Mononuclear cell (primary cell): ENCODE data around the gene LIMK2. TPM values are rescaled to one million over a fixed set of nuclear protein-coding genes. Genes with fewer than 3 reads are reported as not detected.
A peak's percentile ranks its signal among the peaks of the same experiment; 100 is the strongest.
"Not testable (repeated sequence)": the region's sequence is repeated elsewhere in the genome, so short reads cannot be mapped to it uniquely, and the experiment has no call there.

ENCODE experiments used
- H3K27me3 ChIP-seq: 2 replicates; pipeline ENCODE4 v1.6.0; 2011; ENCODE audit warnings: low read length, control low read depth; ENCODE audit not compliant: insufficient read depth
- H3K4me1 ChIP-seq: 2 replicates; pipeline ENCODE4 v1.5.1; 2011; ENCODE audit warnings: mild to moderate bottlenecking, low read length, control low read depth; ENCODE audit not compliant: insufficient read depth
- H3K4me3 ChIP-seq: 2 replicates; pipeline ENCODE4 v1.5.1; 2011; ENCODE audit warnings: mild to moderate bottlenecking, low read length, moderate library complexity
- H3K9me3 ChIP-seq: 2 replicates; pipeline ENCODE4 v1.5.1; 2011; ENCODE audit warnings: low read depth, mild to moderate bottlenecking, control low read depth, low read length
- total RNA-seq: library from RNA; depleted of rRNA; stranded (reverse); fragments of >200 nt; gene quantifications from one replicate; pipeline ENCODE4 v1.2.3, GENCODE V29; 2012

Gene LIMK2
- 19.7 TPM for total RNA-seq

DNA sequence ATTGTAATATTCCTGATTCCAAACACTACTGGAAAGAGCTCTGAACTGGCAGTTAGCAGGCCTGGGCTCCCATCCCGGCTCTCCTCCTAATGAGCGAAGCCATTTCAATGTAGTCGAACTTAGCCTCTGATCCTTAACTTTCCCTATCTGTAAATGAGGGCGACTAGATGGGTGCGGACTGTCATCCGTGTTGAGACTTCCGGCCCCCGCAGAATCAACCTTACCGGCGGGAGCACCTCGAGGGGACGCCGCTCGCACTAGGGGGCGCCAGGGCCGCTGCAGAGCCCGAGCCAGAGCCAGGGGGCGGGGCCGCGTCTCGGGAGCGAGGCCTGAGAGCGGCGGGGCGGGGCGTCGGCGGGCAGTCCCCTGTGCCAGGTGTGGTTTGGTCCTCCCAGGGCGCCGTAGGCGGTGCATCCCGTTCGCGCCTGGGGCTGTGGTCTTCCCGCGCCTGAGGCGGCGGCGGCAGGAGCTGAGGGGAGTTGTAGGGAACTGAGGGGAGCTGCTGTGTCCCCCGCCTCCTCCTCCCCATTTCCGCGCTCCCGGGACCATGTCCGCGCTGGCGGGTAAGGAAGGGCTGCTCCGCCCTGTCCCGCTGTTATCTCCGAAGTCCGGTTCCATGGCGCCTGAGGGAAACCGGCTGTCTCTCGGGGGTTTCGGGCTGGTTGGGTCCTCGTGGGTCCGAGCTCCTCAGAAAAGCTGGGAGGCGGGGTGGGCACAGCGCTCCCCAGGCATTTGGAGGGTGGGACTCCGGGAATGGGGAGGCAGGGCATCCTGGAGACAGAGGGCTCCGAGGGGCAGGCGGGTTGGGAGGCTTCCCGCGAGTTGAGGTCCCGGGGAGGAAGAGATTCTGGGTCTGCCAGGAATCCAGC is at the start of gene LIMK2:
Gene LIMK2, plus strand, starts transcription at position 437 of the 869 bp plus-strand sequence. Its CDS starts 111 bp downstream, at position 548.
- Histone ChIP-seq H3K4me3 (peak within 1 kb of the TSS; percentile 92), H3K27me3 (no peaks in the 10 kb centered on the region), H3K4me1 (peaks cover 60% of the 10 kb centered on the region), H3K9me3 (no peaks in the 10 kb centered on the region)

DNA sequence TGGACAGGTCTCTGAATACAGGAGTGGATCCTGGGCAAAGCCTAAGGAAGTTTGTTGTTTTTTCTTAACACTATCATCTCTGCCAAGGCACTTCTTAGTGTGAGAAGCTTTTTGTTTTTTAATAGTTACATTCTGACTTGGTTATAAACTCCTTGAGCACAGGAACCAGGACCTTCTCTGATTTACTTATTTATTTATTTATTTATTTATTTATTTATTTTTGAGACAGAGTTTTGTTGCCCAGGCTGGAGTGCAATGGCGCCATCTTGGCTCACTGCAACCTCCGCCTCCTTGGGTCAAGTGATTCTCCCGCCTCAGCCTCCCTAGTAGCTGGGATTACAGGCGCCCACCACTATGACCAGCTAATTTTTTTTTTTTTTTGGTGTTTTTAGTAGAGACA is 41.1 kb upstream of the LIMK2 start:
- Histone ChIP-seq H3K27me3 (no peaks in the 10 kb centered on the region), H3K9me3 (no peaks in the 10 kb centered on the region), H3K4me3 (no peak overlapping the region), H3K4me1 (peaks cover 28% of the 10 kb centered on the region)

DNA sequence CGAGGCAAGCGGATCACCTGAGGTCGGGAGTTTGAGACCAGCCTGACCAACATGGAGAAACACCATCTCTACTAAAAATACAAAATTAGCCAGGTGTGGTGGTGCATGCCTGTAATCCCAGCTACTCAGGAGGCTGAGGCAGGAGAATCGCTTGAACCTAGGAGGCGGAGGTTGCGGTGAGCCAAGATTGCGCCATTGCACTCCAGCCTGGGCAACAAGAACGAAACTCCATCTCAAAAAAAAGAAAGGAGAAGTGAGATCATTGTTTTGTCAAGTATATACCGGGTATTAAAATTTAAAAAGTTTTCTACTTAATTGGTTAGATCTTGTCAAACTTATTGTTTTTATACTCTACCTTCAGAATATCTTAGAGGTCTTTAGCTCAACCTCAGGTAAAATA is 40.4 kb upstream of the LIMK2 start:
- H3K27me3 ChIP-seq, H3K4me3 ChIP-seq, H3K9me3 ChIP-seq: not testable (repeated sequence)
- peaks cover 25% of the 10 kb centered on the region for H3K4me1 ChIP-seq

DNA sequence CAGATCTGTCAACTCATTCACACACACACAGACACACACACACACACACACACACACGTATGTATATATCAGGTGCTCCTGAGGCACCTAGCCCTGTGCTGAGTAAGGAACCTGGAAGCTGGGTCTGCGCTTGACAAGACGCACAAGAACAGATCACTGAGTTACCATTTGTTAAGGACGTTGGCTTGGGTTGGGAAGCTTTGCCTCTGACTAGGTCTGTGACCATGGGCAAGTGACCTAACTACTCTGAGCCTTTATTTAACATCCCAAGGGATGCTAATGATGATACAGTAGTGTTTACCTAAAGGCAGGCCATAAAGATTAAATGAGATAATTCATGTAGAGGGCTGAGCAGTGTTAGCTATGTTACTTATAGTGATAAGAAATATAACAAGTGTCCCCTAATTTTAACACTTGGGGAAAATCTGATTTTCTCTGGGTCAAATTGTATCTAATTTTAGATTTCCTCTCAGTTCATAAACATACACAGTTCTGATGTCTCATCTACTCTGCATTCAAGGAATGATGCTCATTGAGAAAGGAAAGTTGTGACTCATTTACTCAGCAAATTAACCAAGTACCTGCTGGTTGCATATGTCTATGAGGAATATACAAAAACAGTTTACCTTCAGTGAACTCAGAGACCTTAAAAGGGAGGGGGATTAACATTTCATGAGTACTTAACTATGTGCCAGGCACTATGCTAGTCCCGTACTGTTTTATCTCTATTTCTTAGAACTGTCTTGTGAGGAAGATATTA is 38.5 kb upstream of the LIMK2 start:
- H3K4me1 ChIP-seq: peaks cover 19% of the 10 kb centered on the region
- H3K27me3 ChIP-seq: no peaks in the 10 kb centered on the region
- H3K9me3 ChIP-seq: no peaks in the 10 kb centered on the region
- no peak overlapping the region for H3K4me3 ChIP-seq

DNA sequence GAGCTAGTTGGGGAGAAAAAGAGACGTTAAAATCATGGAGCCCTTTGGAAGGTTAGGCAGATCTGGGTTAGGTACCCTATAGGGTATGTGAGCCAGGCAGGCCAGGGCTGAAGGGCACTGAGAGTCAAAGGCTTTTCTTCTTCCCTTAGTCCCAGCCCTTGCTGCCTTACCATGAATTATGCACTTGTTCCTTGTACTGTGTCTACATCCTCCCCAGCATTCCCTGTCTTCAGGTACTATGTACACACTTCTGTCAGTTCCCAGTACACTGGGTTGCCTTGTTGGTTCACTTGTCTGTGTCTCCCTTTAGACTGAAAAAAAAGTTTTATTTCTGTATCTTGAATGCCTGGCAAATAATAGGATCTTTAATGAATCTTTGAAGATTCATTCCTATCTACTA is 35.2 kb upstream of the LIMK2 start:
- no peaks in the 10 kb centered on the region for H3K27me3 ChIP-seq
- peaks cover 14% of the 10 kb centered on the region for H3K4me1 ChIP-seq
- H3K9me3 ChIP-seq: no peaks in the 10 kb centered on the region
- H3K4me3 ChIP-seq: no peak overlapping the region

DNA sequence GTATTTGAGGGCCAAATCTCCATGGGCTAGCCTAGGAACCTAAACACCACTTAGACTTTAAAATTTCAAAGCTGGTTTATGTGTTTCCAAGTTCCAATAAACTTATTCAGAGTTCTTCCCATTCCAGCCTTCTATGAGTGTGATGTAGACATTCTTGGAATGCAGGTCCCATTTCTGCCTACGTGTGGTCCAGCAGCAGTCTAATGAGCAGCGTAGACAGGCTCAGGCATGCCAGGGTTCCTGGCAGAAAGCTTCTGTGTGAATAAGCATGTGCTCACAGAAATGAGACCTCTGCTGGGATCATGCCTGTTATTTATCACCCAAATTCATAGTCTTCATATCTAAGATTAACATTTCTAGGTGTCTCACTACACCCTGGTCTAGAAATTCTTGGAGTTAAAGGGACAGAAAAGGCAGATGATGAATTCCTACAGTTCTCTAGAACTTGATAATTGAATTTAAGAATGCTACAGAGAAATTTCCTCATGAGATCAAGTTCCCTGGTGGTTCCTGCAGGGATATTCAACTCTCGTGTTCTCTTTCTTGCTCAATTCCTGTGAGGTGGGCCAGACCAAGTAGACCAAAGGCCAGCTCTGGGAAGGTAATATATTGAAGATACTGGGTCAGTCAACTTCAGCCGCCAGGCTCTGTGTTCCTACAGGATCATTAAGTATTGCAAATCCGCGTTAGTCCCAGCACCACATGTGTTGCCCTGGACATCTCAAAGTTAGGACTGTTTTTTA is 34.5 kb upstream of the LIMK2 start:
- H3K27me3 ChIP-seq: no peaks in the 10 kb centered on the region
- no peaks in the 10 kb centered on the region for H3K9me3 ChIP-seq
- H3K4me1 ChIP-seq: peaks cover 7% of the 10 kb centered on the region
- H3K4me3 ChIP-seq: no peak overlapping the region

DNA sequence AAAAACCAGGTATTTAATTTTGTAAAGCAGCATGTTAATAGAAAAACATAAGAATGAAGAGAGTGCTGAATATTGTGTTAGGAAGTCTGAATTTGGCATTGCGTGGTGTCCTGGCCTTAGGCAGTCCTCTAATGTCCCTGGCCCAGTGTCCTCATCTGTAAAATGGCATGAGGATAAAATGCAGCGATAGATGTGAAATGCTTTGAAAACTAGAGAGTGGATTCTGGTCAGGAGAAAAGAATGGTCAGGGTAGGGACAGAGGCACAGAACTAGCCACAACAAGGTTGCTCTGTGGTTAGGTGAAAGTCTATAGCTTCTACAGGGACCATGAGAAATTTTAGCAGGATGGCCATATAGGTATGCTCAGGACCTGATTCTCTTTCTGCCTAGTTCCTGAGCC is 33.2 kb upstream of the LIMK2 start:
- H3K4me3 ChIP-seq: no peak overlapping the region
- H3K9me3 ChIP-seq: no peaks in the 10 kb centered on the region
- H3K27me3 ChIP-seq: no peaks in the 10 kb centered on the region
- H3K4me1 ChIP-seq: no peaks in the 10 kb centered on the region

DNA sequence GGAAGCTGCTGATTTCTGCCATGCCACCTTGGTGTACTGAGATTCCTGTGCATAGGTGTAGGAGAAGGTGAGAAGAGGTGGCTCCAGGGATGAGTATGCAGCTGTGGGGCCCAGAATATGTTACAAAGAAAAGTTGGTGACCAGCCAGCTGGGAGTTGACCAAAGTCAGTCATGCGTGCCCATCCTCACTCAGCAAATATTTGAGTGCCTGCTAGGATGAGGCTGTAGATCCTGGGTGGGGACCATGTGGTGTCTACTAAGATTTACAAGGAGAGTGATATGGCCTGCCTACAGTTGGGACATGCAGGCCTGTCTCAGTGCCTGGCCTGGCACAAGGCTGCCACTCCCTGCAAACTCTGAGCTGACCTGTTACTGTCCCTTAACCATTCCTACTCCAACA is 32.8 kb upstream of the LIMK2 start:
- Histone ChIP-seq H3K27me3 (no peaks in the 10 kb centered on the region), H3K4me3 (no peak overlapping the region), H3K9me3 (no peaks in the 10 kb centered on the region), H3K4me1 (no peaks in the 10 kb centered on the region)

DNA sequence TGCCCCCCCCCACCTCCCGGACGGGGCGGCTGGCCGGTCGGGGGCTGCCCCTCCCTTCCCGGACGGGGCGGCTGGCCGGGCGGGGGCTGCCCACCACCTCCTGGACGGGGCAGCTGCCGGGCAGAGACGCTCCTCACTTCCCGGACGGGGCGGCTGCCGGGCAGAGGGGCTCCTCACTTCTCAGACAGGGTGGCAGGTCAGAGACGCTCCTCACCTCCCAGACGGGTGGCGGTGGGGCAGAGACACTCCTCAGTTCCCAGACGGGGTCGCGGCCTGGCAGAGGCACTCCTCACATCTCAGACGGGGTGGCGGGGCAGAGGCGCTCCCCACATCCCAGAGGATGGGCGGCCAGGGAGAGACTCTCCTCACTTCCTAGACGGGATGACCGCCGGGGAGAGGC is 28.1 kb upstream of the LIMK2 start:
- Histone ChIP-seq H3K27me3 (no peaks in the 10 kb centered on the region), H3K4me3 (no peak overlapping the region), H3K9me3 (no peaks in the 10 kb centered on the region), H3K4me1 (no peaks in the 10 kb centered on the region)

DNA sequence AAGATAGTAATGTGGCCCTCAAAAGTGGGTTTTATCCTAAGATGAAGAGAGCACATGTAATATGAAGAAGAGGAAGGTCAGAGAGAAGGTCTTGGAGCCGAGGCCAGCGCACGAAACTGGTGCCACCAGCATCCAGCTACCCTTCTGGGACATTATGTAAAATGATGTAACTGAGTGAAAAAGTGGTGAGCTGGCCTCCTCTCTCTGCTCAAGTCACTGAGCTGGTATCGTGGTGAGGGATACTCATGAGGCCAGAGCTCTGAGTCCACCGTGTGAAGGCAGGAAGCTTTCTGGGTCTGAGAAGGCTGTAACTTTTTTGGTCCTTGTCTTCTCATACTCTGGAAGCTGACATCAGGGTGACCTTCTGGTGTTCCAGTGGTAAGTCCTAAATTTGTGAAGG is 27.0 kb upstream of the LIMK2 start:
- Histone ChIP-seq H3K9me3 (no peaks in the 10 kb centered on the region), H3K27me3 (no peaks in the 10 kb centered on the region), H3K4me3 (no peak overlapping the region), H3K4me1 (no peaks in the 10 kb centered on the region)

DNA sequence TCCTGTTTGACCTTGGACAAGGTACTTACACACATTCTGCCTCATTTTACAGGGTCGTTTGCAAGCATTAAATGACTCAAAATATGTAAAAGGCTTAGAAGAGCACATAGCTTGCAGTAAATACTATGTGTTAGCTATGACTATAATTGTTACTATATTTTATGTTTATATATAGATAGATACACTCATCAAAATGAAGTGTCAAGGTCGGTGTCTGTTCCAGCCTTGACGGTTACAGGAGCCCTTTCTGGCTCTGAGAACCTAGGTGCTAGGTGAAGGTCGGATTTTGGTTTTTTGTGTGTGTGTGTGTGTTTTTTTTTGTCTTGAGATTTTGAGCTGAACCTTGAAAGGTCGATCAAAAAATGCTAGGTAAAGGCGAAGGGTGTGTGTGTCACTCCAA is 24.5 kb upstream of the LIMK2 start:
- H3K9me3 ChIP-seq: no peaks in the 10 kb centered on the region
- H3K27me3 ChIP-seq: no peaks in the 10 kb centered on the region
- H3K4me3 ChIP-seq: no peak overlapping the region
- H3K4me1 ChIP-seq: no peaks in the 10 kb centered on the region

DNA sequence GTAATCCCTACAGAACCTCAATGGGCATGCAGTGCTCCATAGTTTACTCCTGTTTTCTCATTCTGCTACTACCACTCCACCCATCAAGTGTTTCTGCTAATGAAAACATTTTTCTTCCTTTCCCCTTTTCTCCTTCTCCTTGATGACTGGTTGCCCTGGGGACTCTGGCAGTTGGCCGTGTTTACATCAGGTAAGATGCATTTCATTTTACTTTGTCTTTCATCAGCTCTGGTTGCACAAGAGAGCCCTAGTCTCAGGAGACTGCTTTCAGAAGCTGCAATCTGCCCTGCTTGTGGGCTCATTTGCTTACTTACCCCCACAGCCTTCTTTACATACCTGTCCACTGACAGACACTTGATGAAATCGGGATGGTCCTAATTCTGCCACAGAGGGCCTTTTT is 19.6 kb upstream of the LIMK2 start:
- Histone ChIP-seq H3K9me3 (no peaks in the 10 kb centered on the region), H3K4me1 (no peaks in the 10 kb centered on the region), H3K4me3 (no peak overlapping the region), H3K27me3 (no peaks in the 10 kb centered on the region)

DNA sequence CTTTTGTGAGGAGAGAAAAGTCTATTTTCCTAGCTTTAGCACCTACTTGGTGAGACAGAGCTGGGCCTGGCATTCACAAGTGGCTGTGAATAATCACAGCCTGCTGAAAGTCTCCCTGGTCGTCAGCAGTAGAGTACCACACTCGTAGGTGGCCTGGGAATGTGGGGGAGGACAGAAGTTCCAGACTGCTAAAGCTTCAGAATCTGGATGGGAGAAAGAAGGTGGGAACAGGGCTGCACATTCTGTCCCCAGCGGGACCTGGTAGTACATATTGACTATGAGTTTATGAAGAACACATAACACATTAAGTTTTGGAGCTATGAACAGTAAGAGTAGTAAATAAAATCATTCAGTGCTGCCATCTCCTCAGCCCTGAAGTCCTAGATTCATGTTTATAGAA is 19.0 kb upstream of the LIMK2 start:
- no peaks in the 10 kb centered on the region for H3K27me3 ChIP-seq
- H3K4me3 ChIP-seq: no peak overlapping the region
- no peaks in the 10 kb centered on the region for H3K4me1 ChIP-seq
- H3K9me3 ChIP-seq: no peaks in the 10 kb centered on the region

DNA sequence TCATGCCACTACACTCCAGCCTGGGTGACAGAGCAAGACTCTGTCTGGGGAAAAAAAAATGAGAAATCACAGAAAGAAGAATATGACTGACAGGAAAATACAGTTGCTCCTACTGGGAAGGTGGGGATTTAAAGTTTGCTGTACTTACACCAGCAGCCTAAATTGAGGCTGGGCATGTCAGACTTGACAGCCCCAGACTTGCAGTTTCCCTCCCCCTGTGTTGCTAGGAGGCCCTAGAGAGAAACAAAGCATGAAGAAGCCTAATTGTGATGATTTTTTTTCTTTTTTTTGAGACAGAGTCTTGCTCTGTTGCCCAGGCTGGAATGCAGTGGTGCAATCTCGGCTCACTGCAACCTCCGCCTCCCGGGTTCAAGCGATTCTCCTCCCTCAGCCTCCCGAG is 17.4 kb upstream of the LIMK2 start:
- not testable (repeated sequence) for H3K4me3 ChIP-seq, H3K4me1 ChIP-seq, H3K27me3 ChIP-seq, H3K9me3 ChIP-seq

DNA sequence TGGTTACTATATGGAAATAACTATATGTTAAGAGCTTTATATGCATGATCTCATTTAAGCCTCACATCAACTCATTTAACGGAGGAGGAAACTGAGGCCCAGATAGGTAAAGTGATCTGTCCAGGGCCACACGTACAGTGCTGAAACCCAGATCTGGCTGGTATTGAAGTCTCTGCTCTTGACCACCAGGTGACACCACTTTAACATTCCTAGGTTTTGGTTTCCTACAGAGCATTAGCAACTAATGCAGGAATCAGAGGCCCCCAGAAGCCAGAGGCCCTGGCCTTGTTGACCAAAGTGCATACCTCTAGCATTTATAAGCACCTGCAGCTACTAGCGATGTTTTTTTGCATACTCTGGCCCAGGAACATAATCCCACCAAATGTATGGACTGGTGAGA is 12.9 kb upstream of the LIMK2 start:
- H3K4me3 ChIP-seq: no peak overlapping the region
- no peaks in the 10 kb centered on the region for H3K9me3 ChIP-seq
- no peaks in the 10 kb centered on the region for H3K27me3 ChIP-seq
- peaks cover 2% of the 10 kb centered on the region for H3K4me1 ChIP-seq
